Breast epithelium (tissue), 3 donors: Measurements from ENCODE around the gene ITGB7.

Experiments
- CTCF ChIP-seq, 3 donors: fragments of 450-650 bp; IDR thresholded peaks; one replicate each; pipeline ENCODE4 v1.5.1; 2016 to 2017; ENCODE audit warnings: antibody characterized with exemption in 3 of 3, mild to moderate bottlenecking in 3 of 3, moderate library complexity in 3 of 3
- POLR2A ChIP-seq: fragments of 450-650 bp; IDR thresholded peaks from one replicate; pipeline ENCODE4 v1.6.1; 2016; ENCODE audit warnings: antibody characterized with exemption, mild to moderate bottlenecking, moderate library complexity
- POLR2AphosphoS5 ChIP-seq, 3 donors: sonication (generic); formaldehyde crosslinking; IDR thresholded peaks; one replicate each; pipeline ENCODE4 v1.6.1; 2017; ENCODE audit warnings: antibody characterized with exemption in 3 of 3

GRCh38 chr12:53200458-53201176 lies 6.4 kb downstream of the ITGB7 start:
- TF ChIP-seq CTCF (IDR thresholded peaks at IDR 0.05) = no peak
- TF ChIP-seq POLR2AphosphoS5 (IDR thresholded peaks at IDR 0.05) = no peak
- TF ChIP-seq POLR2A = no peak
